Mesenchymal stem cell (in vitro differentiated cells and primary cell): ENCODE measurements around the gene USP22. TPM values are rescaled to one million over a fixed set of nuclear protein-coding genes. Genes with fewer than 3 reads are reported as not detected.

Source experiments
- DNase-seq: peaks from one replicate; pipeline ENCODE4 v3.0.0-alpha.2; 2013
- H2AFZ ChIP-seq: one replicate; pipeline ENCODE4 v1.6.1; 2013; ENCODE audit warnings: low read depth, mild to moderate bottlenecking, control low read depth, inconsistent platforms, low read length, moderate library complexity
- H2AK5ac ChIP-seq: 2 replicates; pipeline ENCODE4 v1.6.1; 2013; ENCODE audit warnings: low read length, moderate library complexity, mild to moderate bottlenecking, inconsistent platforms; ENCODE audit not compliant: severe bottlenecking
- H2BK120ac ChIP-seq: one replicate; pipeline ENCODE4 v1.6.1; 2013; ENCODE audit warnings: low read depth, mild to moderate bottlenecking, inconsistent platforms, low read length, moderate library complexity
- H2BK12ac ChIP-seq, 2 experiments: one replicate each; pipeline ENCODE4 v1.6.1; 2013; ENCODE audit warnings: inconsistent platforms in 2 of 2, low read length in 2 of 2, mild to moderate bottlenecking in 2 of 2, moderate library complexity in 2 of 2, control low read depth in 1 of 2
- H2BK15ac ChIP-seq: one replicate; pipeline ENCODE4 v1.6.1; 2013; ENCODE audit warnings: mild to moderate bottlenecking, low read depth, inconsistent platforms; ENCODE audit not compliant: poor library complexity, severe bottlenecking
- H2BK5ac ChIP-seq: 2 replicates; pipeline ENCODE4 v1.6.1; 2013; ENCODE audit warnings: low read depth, mild to moderate bottlenecking, low read length, control low read depth, inconsistent platforms; ENCODE audit not compliant: poor library complexity, severe bottlenecking
- H3K14ac ChIP-seq, 2 experiments: one replicate each; pipeline ENCODE4 v1.6.1; 2013; ENCODE audit warnings: inconsistent platforms in 2 of 2, low read length in 2 of 2, control low read depth in 1 of 2, mild to moderate bottlenecking in 1 of 2, moderate library complexity in 1 of 2
- H3K18ac ChIP-seq, 2 experiments: one replicate each; pipeline ENCODE4 v1.6.1; 2013; ENCODE audit warnings: inconsistent platforms in 2 of 2, low read length in 2 of 2, control low read depth in 1 of 2, low read depth in 1 of 2, mild to moderate bottlenecking in 1 of 2
- H3K23ac ChIP-seq, 2 experiments: one replicate each; pipeline ENCODE4 v1.6.1; 2013; ENCODE audit warnings: inconsistent platforms in 2 of 2, low read length in 2 of 2, mild to moderate bottlenecking in 2 of 2, moderate library complexity in 2 of 2, control low read depth in 1 of 2
- H3K27ac ChIP-seq: 2 replicates; pipeline ENCODE4 v1.5.1; 2013; ENCODE audit warnings: mild to moderate bottlenecking, moderate library complexity, low read length, control low read depth, inconsistent platforms; ENCODE audit not compliant: poor library complexity, severe bottlenecking
- H3K27me3 ChIP-seq, 2 experiments: 2 replicates each; pipeline versions ENCODE4 v1.6.1 to v1.7.0; 2013; ENCODE audit warnings: low read length in 2 of 2, mild to moderate bottlenecking in 2 of 2, moderate library complexity in 2 of 2, control low read depth in 1 of 2, inconsistent platforms in 1 of 2; ENCODE audit not compliant: control insufficient read depth in 1 of 2, insufficient read depth in 1 of 2
- H3K36me3 ChIP-seq, 2 experiments: 2 replicates each; pipeline versions ENCODE4 v1.6.1 to v1.7.0; 2013; ENCODE audit warnings: low read length in 2 of 2, control low read depth in 1 of 2, inconsistent platforms in 1 of 2, low read depth in 1 of 2, mild to moderate bottlenecking in 1 of 2; ENCODE audit not compliant: insufficient read depth in 2 of 2, control insufficient read depth in 1 of 2
- H3K4ac ChIP-seq, 2 experiments: one replicate each; pipeline ENCODE4 v1.6.1; 2013; ENCODE audit warnings: inconsistent platforms in 2 of 2, low read length in 2 of 2, mild to moderate bottlenecking in 2 of 2, moderate library complexity in 2 of 2, control low read depth in 1 of 2, low read depth in 1 of 2
- H3K4me1 ChIP-seq: 2 replicates; pipeline ENCODE4 v1.6.1; 2013; ENCODE audit warnings: low read depth, low read length, control low read depth; ENCODE audit not compliant: control insufficient read depth, insufficient read depth
- H3K4me2 ChIP-seq: 2 replicates; pipeline ENCODE4 v1.6.1; 2013; ENCODE audit warnings: low read length, mild to moderate bottlenecking, inconsistent platforms; ENCODE audit not compliant: poor library complexity, severe bottlenecking
- H3K4me3 ChIP-seq, 2 experiments: 2 replicates each; pipeline versions ENCODE4 v1.5.1 to v1.7.0; 2013; ENCODE audit warnings: low read length in 2 of 2, mild to moderate bottlenecking in 2 of 2, control low read depth in 1 of 2, low read depth in 1 of 2; ENCODE audit not compliant: insufficient read depth in 1 of 2
- H3K79me1 ChIP-seq: replicated peaks from 2 replicates; pipeline ENCODE4 v1.6.1; 2013; ENCODE audit warnings: mild to moderate bottlenecking, control low read depth, low read length, inconsistent platforms; ENCODE audit not compliant: poor library complexity, severe bottlenecking
- H3K9ac ChIP-seq: 2 replicates; pipeline ENCODE4 v1.7.0; 2013; ENCODE audit warnings: mild to moderate bottlenecking, low read length, moderate library complexity
- H3K9me3 ChIP-seq: 2 replicates; pipeline ENCODE4 v1.7.0; 2013; ENCODE audit warnings: mild to moderate bottlenecking, low read length; ENCODE audit not compliant: control insufficient read depth
- H4K8ac ChIP-seq: one replicate; pipeline ENCODE4 v1.6.1; 2013; ENCODE audit warnings: inconsistent platforms, mild to moderate bottlenecking, low read length, moderate library complexity
- H4K91ac ChIP-seq: one replicate; pipeline ENCODE4 v1.6.1; 2013; ENCODE audit warnings: mild to moderate bottlenecking, low read length, inconsistent platforms
- WGBS: methylation state at CpG from one replicate; pipeline ENCODE4 v1.1.7; 2013; ENCODE audit warnings: mixed read lengths; 5-methylcytosine and 5-hydroxymethylcytosine counted together
- polyA plus RNA-seq, 2 experiments: library from polyadenylated mRNA; stranded (reverse); fragments of 200-250 nt; gene quantifications; one replicate each; pipeline ENCODE4 v1.2.3, GENCODE V29; 2013

Gene USP22
- 105 TPM for polyA plus RNA-seq (2013, experiment 1 of 2)
- 108 TPM for polyA plus RNA-seq (2013, experiment 2 of 2)

DNA sequence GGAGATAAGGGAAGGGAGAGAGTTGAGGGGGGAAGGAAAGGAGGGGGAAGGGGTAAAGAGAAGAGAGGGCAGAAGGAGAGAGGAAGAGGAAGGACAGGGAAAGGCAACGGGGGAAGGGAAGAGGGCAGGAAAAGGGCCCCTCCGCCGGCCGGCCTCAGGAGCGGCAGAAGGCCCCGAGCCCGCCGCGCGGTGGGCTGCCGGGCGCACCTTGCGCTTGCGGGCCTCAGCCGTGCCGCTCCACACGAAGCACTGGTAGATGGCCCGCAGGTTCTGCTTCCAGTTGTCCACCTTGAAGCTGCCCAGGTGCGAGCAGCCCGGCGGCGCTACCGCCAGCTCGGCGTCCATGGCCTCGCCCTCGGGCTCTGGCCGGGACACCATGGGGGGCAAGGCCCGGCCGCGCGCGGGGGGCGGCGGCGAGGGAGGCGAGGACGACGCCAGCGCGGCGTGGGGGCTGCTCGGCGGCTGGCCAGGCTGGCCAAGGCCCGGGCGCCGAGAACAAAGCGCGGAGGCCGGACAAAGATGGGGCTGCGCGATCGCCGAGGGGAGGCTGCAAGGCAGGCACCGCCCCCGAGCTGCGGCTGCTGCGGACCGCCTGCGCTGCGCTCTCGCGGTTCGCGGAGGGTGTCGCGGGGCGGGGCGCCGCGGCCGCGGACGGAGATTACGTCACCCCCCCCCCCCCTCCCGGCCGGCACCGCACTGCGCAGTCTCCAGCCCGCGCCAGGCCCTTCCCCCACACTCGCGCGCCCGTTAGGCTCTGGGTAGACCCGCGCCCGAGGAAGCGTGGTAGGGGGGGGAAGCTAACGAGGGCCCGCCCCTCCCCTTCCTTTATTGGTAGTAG is at the start of gene USP22:
Gene USP22 (minus strand): TSS at position 554 of the 838 bp plus-strand sequence. CDS start 176 bp downstream, at position 378.
- Histone ChIP-seq H2BK5ac (peak within 1 kb of the TSS; percentile 100), H2AK5ac (peak within 1 kb of the TSS; percentile 69), H3K36me3 (peaks cover 5 to 7% of the 10 kb centered on the region in 2 experiments), H4K8ac (peak within 1 kb of the TSS; percentile 100), H3K23ac (peak within 1 kb of the TSS; percentile 90 to 100), H3K27ac (peak within 1 kb of the TSS; percentile 98), H3K18ac (peak within 1 kb of the TSS; percentile 99 to 100), H3K9ac (peak within 1 kb of the TSS; percentile 98), H2BK120ac (peak within 1 kb of the TSS; percentile 99), H3K4me3 (peak within 1 kb of the TSS; percentile 89 to 99), H3K4ac (peak within 1 kb of the TSS; percentile 100), H3K4me1 (peaks cover 9% of the 10 kb centered on the region), H2AFZ (peak within 1 kb of the TSS; percentile 96), H3K9me3 (no peaks in the 10 kb centered on the region), H2BK12ac (peak within 1 kb of the TSS; percentile 92 to 94), H4K91ac (peak within 1 kb of the TSS; percentile 100), H3K79me1 (peaks cover 1% of the 10 kb centered on the region), H3K14ac (peak within 1 kb of the TSS; percentile 80 to 100), H3K27me3 (no peaks in the 10 kb centered on the region), H3K4me2 (peak within 1 kb of the TSS; percentile 94), H2BK15ac (peak within 1 kb of the TSS; percentile 99)
- DNase-seq: no peak
- under 1% methylated on average over 43 of the region's 91 CpGs for WGBS

DNA sequence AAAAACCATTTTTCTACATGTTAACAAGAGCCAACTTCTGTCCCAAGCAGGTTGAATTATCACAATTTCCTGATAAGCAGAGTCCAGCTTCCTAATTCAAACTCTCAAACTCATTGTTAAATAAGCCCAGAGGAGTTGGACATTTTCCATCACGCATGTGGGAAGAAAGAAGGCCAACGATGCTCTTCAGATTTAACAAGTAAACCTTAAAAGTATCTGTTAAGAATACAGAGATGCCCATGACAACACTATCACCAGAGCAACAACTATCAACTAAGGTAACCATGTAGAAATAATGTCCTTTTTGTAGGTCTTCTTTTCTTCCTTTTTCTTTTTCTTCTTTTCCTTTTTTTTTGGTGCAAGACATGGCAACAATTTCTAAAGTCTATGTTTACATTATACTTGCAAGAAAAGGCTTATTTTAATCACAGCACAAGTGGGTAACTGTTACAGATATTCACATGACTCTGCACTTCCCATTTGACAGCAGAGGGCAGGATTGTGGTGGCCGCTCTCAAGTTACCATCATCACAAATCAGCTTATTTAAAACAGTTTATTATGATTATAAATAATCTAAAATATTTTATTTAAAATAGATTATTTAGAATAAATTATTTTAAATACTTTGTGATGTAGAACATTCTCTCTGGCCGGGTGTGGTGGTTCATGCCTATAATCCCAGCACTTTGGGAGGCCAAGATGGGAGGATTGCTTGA is 48.2 kb upstream of the USP22 start:
- H2BK5ac ChIP-seq: no peak overlapping the region
- peak; percentile 43 for DNase-seq
- no peak overlapping the region for H2BK120ac ChIP-seq
- no peak overlapping the region for H3K9ac ChIP-seq
- no peaks in the 10 kb centered on the region for H3K9me3 ChIP-seq
- H4K8ac ChIP-seq: no peak overlapping the region
- no peak overlapping the region for H3K14ac ChIP-seq
- H2AK5ac ChIP-seq: no peak overlapping the region
- WGBS: 73% methylated on average over 2 of the region's 4 CpGs
- no peaks in the 10 kb centered on the region for H3K4me1 ChIP-seq
- H3K4me2 ChIP-seq: no peak overlapping the region
- H2AFZ ChIP-seq: no peak overlapping the region
- H4K91ac ChIP-seq: no peak overlapping the region
- H3K27ac ChIP-seq: no peak overlapping the region
- H3K18ac ChIP-seq: no peak overlapping the region
- H3K27me3 ChIP-seq: no peaks in the 10 kb centered on the region
- H2BK15ac ChIP-seq: no peak overlapping the region
- no peak overlapping the region for H3K4me3 ChIP-seq
- H3K23ac ChIP-seq: no peak overlapping the region
- no peak overlapping the region for H2BK12ac ChIP-seq
- no peak overlapping the region for H3K4ac ChIP-seq
- no peaks in the 10 kb centered on the region for H3K36me3 ChIP-seq
- H3K79me1 ChIP-seq: no peaks in the 10 kb centered on the region

DNA sequence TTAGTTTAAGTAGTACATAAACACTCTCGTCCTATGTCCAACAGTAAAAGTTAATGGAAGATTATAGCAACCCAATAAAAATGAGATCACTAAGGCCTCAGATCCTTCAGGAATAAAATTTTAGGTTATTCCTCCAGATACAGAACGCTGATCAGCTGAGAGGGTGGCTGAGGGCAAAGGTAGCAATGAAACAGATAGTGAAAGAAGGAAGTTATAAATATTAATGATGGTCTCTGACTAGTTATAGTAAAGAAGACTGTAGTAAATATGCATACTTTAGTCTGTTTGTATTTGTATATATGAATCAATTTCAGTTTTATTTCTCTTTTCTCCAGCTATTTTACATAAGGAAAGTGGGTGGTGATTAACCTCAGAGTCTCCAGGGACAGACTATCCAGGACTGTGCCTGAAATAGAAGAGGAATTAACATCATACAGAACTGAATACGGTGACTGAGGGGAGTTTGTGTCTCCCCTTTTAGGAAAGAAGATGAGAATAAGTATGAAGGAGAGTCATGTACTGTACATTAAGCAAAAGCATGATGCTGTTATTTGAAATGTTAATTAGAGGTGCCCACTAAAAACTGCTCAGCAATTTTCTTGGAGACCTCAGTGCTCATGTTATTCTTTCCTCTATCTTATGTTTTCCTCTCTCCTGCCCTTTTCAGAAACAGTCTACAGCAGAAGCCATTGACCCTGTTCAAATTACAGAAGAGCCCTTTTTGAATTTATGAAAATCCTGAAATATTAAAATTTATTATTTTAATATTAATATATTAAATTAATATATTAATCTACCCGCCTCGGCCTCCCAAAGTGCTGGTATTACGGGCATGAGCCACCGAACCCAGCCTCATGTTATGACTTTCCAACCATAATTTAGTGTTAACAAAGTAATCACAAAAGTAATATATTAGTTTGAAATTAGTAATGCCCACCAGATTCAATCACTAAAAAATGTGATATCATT is 47.4 kb upstream of the USP22 start:
- no peak overlapping the region for H3K4me3 ChIP-seq

More for the DNA sequence above, 47.4 kb upstream of the USP22 start:
- Histone ChIP-seq H2BK12ac (no peak overlapping the region), H3K27ac (no peak overlapping the region), H3K36me3 (no peaks in the 10 kb centered on the region), H2AFZ (no peak overlapping the region), H3K9me3 (no peaks in the 10 kb centered on the region), H3K4ac (no peak overlapping the region), H3K9ac (no peak overlapping the region), H4K8ac (no peak overlapping the region), H2BK15ac (no peak overlapping the region), H2BK5ac (no peak overlapping the region), H3K4me2 (no peak overlapping the region), H3K27me3 (no peaks in the 10 kb centered on the region), H2AK5ac (no peak overlapping the region), H3K18ac (no peak overlapping the region), H4K91ac (no peak overlapping the region), H2BK120ac (no peak overlapping the region), H3K4me1 (no peaks in the 10 kb centered on the region), H3K14ac (no peak overlapping the region), H3K79me1 (no peaks in the 10 kb centered on the region), H3K23ac (no peak overlapping the region)
- DNase-seq: no peak
- 93% methylated on average over 6 of the region's 7 CpGs for WGBS
